SU-DHL-6 (cell line): ENCODE data around the gene UCN2.

Experiments
- EZH2phosphoT487 ChIP-seq: fragments of 200-600 bp; sonication (generic), shearing (Covaris generic); conservative IDR thresholded peaks from 2 replicates; pipeline ENCODE4 v1.6.1; 2018; ENCODE audit warnings: mild to moderate bottlenecking, antibody characterized with exemption, low read length, moderate library complexity, mixed read lengths
- TF ChIP-seq, protein P1 (sequence below): fragments of 200-600 bp; sonication (generic); IDR thresholded peaks from one replicate; pipeline ENCODE4 v1.5.1; 2017; ENCODE audit warnings: antibody characterized with exemption, mild to moderate bottlenecking, low read length, moderate library complexity; ENCODE audit not compliant: insufficient read depth, poor library complexity, severe bottlenecking

DNA sequence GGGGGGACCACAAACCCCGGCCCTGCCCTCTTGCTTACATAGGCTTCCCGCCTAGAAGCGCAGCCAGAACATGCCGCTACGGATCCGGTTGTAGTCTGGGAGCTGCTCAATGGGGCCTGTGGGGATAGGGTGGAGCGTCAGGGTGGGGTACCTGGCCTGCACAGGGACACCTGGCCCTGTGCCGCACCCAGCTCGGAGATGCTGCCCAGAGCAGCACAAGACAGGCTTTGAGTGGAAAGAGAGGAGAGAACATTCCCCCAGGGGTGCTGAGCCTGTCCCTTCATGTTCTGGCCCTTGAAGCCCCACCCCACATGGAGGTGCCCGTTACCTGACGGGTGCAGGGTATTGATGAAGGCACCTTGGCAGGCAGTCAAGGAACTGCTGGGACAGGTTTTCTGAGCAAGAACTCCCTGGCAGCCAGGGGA is 35.5 kb upstream of the UCN2 start:
- TF ChIP-seq, protein P1, sequence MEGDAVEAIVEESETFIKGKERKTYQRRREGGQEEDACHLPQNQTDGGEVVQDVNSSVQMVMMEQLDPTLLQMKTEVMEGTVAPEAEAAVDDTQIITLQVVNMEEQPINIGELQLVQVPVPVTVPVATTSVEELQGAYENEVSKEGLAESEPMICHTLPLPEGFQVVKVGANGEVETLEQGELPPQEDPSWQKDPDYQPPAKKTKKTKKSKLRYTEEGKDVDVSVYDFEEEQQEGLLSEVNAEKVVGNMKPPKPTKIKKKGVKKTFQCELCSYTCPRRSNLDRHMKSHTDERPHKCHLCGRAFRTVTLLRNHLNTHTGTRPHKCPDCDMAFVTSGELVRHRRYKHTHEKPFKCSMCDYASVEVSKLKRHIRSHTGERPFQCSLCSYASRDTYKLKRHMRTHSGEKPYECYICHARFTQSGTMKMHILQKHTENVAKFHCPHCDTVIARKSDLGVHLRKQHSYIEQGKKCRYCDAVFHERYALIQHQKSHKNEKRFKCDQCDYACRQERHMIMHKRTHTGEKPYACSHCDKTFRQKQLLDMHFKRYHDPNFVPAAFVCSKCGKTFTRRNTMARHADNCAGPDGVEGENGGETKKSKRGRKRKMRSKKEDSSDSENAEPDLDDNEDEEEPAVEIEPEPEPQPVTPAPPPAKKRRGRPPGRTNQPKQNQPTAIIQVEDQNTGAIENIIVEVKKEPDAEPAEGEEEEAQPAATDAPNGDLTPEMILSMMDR, result no peak
- no peak for TF ChIP-seq EZH2phosphoT487
